ENCODE measurements around the gene GLOD5. TPM values are rescaled to one million over a fixed set of nuclear protein-coding genes. Genes with fewer than 3 reads are reported as not detected.

The GLOD5 gene
- total RNA-seq, 1 experiment from 2014 or later, result not detected

GRCh38 chrX:48752498-48752897, 9.0 kb upstream of the GLOD5 start:
- no peak overlapping the region for H3K4me3 ChIP-seq (ENCODE audit: low read depth in 2 of 2, low read length in 2 of 2)
- ChIA-PET CTCF (no interaction called here), POLR2A (no interaction called here)
- no TSS peak for BruUV-seq (replicated peaks)
- no peaks in the 10 kb centered on the region for H3K4me1 ChIP-seq (ENCODE audit: control insufficient read depth, insufficient read depth, low read length)
- no peak overlapping the region for H3K27ac ChIP-seq (ENCODE audit: low read length)
- no peak for TF ChIP-seq CTCF (IDR thresholded peaks at IDR 0.05)
- TF ChIP-seq TCF7L2 (IDR thresholded peaks at IDR 0.05; ENCODE audit: low read depth, low read length), result no peak
- TF ChIP-seq SIN3A (IDR thresholded peaks at IDR 0.05; ENCODE audit: borderline replicate concordance, insufficient read depth, low read depth, low read length), result no peak
- no peak for TF ChIP-seq POLR2AphosphoS5 (IDR thresholded peaks at IDR 0.05; ENCODE audit: low read depth, low read length)
- TF ChIP-seq REST (IDR thresholded peaks at IDR 0.05; ENCODE audit: insufficient read depth in 1 of 2, low read depth in 2 of 2, low read length in 1 of 2), result no peak
- no peaks in the 10 kb centered on the region for H3K9me3 ChIP-seq (ENCODE audit: control insufficient read depth, insufficient read depth, low read depth, low read length)
- in situ Hi-C loops (cut with HindIII; ENCODE audit: low pct_unique_long_range_greater_than_20kb, low sequenced_read_pairs), result no loop called here
- intact Hi-C loops (cut with micrococcal nuclease; ENCODE audit: unreplicated experiment), result no loop called here
- DNase-seq (ENCODE audit: low read depth, low spot score) (no peak), ATAC-seq (no peak)
- H3K27me3 ChIP-seq (ENCODE audit: control insufficient read depth, insufficient read depth, low read length), result no peaks in the 10 kb centered on the region
- H3K36me3 ChIP-seq (ENCODE audit: control insufficient read depth, insufficient read depth, low read length), result no peaks in the 10 kb centered on the region

DNA sequence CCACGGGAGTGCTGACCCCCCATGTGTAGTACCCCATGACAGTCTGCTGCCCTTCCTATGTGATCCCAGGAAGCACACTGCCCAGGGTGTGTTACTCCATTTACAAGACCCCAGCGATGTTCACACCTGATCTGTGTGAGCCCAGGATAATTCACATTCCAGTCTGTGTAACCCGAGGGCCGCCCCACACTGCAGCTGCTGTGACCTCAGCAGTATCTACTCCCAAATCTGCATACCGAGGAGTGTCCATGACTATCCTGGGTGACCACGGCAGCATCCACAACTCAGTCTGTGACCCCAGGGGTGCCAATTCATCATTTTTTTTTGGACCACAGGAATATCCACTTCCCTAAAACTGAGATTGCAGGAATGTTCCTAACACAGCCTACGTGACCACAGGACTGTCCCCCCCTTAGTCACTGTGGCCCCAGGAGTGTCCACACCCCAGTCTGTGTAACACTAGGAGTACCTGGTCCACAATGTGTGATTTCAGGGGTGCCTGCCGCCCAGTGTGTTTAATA, 7.8 kb upstream of the GLOD5 start:
- no peak for ATAC-seq
- Histone ChIP-seq H3K27ac (ENCODE audit: low read length) (no peak overlapping the region), H3K27me3 (ENCODE audit: control insufficient read depth, insufficient read depth, low read length) (no peaks in the 10 kb centered on the region), H3K4me3 (ENCODE audit: low read depth in 2 of 2, low read length in 2 of 2) (no peak overlapping the region), H3K4me1 (ENCODE audit: control insufficient read depth, insufficient read depth, low read length) (no peaks in the 10 kb centered on the region), H3K9me3 (ENCODE audit: control insufficient read depth, insufficient read depth, low read depth, low read length) (no peaks in the 10 kb centered on the region), H3K36me3 (ENCODE audit: control insufficient read depth, insufficient read depth, low read length) (no peaks in the 10 kb centered on the region)
- intact Hi-C loops (cut with micrococcal nuclease; ENCODE audit: unreplicated experiment) (no loop called here), in situ Hi-C loops (cut with HindIII; ENCODE audit: low pct_unique_long_range_greater_than_20kb, low sequenced_read_pairs) (no loop called here)
- POLR2A ChIA-PET, result no interaction called here
- BruUV-seq (replicated peaks), result no TSS peak
- no peak for DNase-seq (ENCODE audit: low read depth, low spot score)
- TF ChIP-seq TCF7L2 (IDR thresholded peaks at IDR 0.05; ENCODE audit: low read depth, low read length) (no peak), POLR2AphosphoS5 (IDR thresholded peaks at IDR 0.05; ENCODE audit: low read depth, low read length) (no peak), REST (IDR thresholded peaks at IDR 0.05; ENCODE audit: insufficient read depth in 1 of 2, low read depth in 2 of 2, low read length in 1 of 2) (no peak)
- CTCF ChIA-PET, result no interaction called here

All from Panc1 (cell line).